Germinal center (tissue), 1 donor: ENCODE results near the gene C12orf42.

ENCODE experiments used
- DNase-seq: peaks from one replicate; pipeline ENCODE4 v3.0.0; 2012; ENCODE audit warnings: mixed read lengths, low spot score

The C12orf42 gene

GRCh38 chr12:103336940-103337339 lies 158.8 kb downstream of the C12orf42 start:
- no peak for DNase-seq

GRCh38 chr12:103334466-103334865 lies 161.3 kb downstream of the C12orf42 start:
- no peak for DNase-seq

GRCh38 chr12:103333676-103334075 lies 162.1 kb downstream of the C12orf42 start:
- no peak for DNase-seq

- no peak for DNase-seq
Measured at GRCh38 chr12:103331643-103332042, 164.1 kb downstream of the C12orf42 start.

GRCh38 chr12:103330672-103331071 lies 165.1 kb downstream of the C12orf42 start:
- DNase-seq, result no peak

GRCh38 chr12:103327676-103328075 lies 168.1 kb downstream of the C12orf42 start:
- DNase-seq, result no peak

GRCh38 chr12:103326190-103326589 lies 169.6 kb downstream of the C12orf42 start:
- peak; percentile 3 for DNase-seq

GRCh38 chr12:103318566-103318965 lies 177.2 kb downstream of the C12orf42 start:
- no peak for DNase-seq

- no peak for DNase-seq
Measured at GRCh38 chr12:103317220-103317619, 178.5 kb downstream of the C12orf42 start.

GRCh38 chr12:103314786-103315185 lies 181.0 kb downstream of the C12orf42 start:
- DNase-seq, result no peak

- DNase-seq, result no peak
Measured at GRCh38 chr12:103313894-103314293, 181.9 kb downstream of the C12orf42 start.

- DNase-seq, result no peak
Measured at GRCh38 chr12:103312742-103313354, 182.9 kb downstream of the C12orf42 start.

- DNase-seq, result no peak
Measured at GRCh38 chr12:103310546-103311270, 185.1 kb downstream of the C12orf42 start.

- no peak for DNase-seq
Measured at GRCh38 chr12:103308396-103308795, 187.4 kb downstream of the C12orf42 start.

- no peak for DNase-seq
Measured at GRCh38 chr12:103303484-103303883, 192.3 kb downstream of the C12orf42 start.

GRCh38 chr12:103301642-103302591 lies 193.9 kb downstream of the C12orf42 start:
- DNase-seq, result no peak

- DNase-seq, result no peak
Measured at GRCh38 chr12:103288016-103288415, 207.8 kb downstream of the C12orf42 start.

GRCh38 chr12:103282124-103282523 lies 213.6 kb downstream of the C12orf42 start:
- no peak for DNase-seq

GRCh38 chr12:103279444-103279843 lies 216.3 kb downstream of the C12orf42 start:
- no peak for DNase-seq

GRCh38 chr12:103278329-103278728 lies 217.4 kb downstream of the C12orf42 start:
- DNase-seq, result no peak

- no peak for DNase-seq
Measured at GRCh38 chr12:103273645-103274044, 222.1 kb downstream of the C12orf42 start.

- DNase-seq, result no peak
Measured at GRCh38 chr12:103272949-103273348, 222.8 kb downstream of the C12orf42 start.

GRCh38 chr12:103269946-103270345 lies 225.8 kb downstream of the C12orf42 start:
- DNase-seq, result no peak
